ENCODE measurements around the gene HSP90B1. TPM values are rescaled to one million over a fixed set of nuclear protein-coding genes. Genes with fewer than 3 reads are reported as not detected.

Gene HSP90B1
- total RNA-seq, 1 experiment from 2014 or later, result 534 TPM

DNA sequence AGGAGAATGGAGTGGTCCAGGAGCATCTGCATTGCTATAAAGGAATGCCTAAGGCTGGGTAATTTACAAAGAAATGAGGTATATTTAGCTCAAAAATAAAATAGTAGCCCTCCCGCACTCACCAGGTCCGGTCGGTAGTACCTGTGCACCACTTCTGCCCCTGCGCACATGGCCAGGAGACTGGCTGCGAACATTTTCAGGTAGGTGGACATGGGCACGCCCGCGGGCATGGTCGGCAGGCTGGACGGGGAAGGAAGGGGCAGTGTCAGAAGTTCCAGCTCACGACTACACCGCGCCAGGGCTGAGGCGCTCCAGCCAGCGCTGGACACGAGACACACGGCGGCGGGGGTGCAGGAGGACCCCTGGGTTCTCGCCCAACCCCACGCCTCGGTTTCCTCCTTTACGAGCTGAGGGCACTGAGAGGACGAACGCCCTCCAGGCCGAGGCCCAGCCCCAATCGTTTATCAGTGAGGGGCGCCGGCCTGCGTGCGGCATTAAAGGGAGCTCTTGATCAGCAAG, 26.4 kb downstream of the HSP90B1 start:
- Histone ChIP-seq H3K4me3 (peak overlapping the region; percentile 97), H3K27me3 (ENCODE audit: insufficient read depth, low read depth) (no peaks in the 10 kb centered on the region), H3K9me3 (ENCODE audit: insufficient read depth, low read depth) (no peaks in the 10 kb centered on the region), H3K4me1 (replicated peaks; ENCODE audit: insufficient read depth) (peaks cover 22% of the 10 kb centered on the region), H3K27ac (peak overlapping the region; percentile 75), H2AFZ (peak overlapping the region; percentile 84), H4K20me1 (ENCODE audit: insufficient read depth) (0 out of 2 replicates have a peak, but pooled peaks cover 3% of the 10 kb centered on the region), H3K79me2 (ENCODE audit: low read depth) (peaks cover 34% of the 10 kb centered on the region), H3K4me2 (peak overlapping the region; percentile 86), H3K36me3 (ENCODE audit: low read depth) (peaks cover 20% of the 10 kb centered on the region; the same call in 1 of the 2 replicates), H3F3A (ENCODE audit: insufficient read depth, low read depth) (peaks cover 25% of the 10 kb centered on the region), H3K9me2 (ENCODE audit: insufficient read depth) (no peaks in the 10 kb centered on the region)
- DNase-seq, result peak; percentile 34 to 41
- CTCF ChIA-PET, result interaction anchor here (0.5 kb wide), 1 partner anchor 152 kb away, joined by 5 read pairs; no protein-coding TSS in a partner anchor
- TSS peak; percentile 31 for BruUV-seq (replicated peaks)
- intact Hi-C loops (cut with micrococcal nuclease; ENCODE audit: unreplicated experiment), result loop anchor here (1.0 kb wide), 2 partner anchors 9 to 26 kb away; partner anchors contain the start of genes HSP90B1 and TDG
- POLR2A ChIA-PET (ENCODE audit: unreplicated experiment), result interaction anchor here (0.6 to 1.0 kb wide), 3 partner anchors 9 to 1253 kb away, joined by 3 to 19 read pairs (median 4); partner anchors contain the start of genes NT5DC3 and TDG
- no peak for TF ChIP-seq EZH2 (IDR thresholded peaks at IDR 0.05; ENCODE audit: low read depth)
- TF ChIP-seq, protein P1, sequence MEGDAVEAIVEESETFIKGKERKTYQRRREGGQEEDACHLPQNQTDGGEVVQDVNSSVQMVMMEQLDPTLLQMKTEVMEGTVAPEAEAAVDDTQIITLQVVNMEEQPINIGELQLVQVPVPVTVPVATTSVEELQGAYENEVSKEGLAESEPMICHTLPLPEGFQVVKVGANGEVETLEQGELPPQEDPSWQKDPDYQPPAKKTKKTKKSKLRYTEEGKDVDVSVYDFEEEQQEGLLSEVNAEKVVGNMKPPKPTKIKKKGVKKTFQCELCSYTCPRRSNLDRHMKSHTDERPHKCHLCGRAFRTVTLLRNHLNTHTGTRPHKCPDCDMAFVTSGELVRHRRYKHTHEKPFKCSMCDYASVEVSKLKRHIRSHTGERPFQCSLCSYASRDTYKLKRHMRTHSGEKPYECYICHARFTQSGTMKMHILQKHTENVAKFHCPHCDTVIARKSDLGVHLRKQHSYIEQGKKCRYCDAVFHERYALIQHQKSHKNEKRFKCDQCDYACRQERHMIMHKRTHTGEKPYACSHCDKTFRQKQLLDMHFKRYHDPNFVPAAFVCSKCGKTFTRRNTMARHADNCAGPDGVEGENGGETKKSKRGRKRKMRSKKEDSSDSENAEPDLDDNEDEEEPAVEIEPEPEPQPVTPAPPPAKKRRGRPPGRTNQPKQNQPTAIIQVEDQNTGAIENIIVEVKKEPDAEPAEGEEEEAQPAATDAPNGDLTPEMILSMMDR (conservative IDR thresholded peaks at IDR 0.05), result no peak

DNA sequence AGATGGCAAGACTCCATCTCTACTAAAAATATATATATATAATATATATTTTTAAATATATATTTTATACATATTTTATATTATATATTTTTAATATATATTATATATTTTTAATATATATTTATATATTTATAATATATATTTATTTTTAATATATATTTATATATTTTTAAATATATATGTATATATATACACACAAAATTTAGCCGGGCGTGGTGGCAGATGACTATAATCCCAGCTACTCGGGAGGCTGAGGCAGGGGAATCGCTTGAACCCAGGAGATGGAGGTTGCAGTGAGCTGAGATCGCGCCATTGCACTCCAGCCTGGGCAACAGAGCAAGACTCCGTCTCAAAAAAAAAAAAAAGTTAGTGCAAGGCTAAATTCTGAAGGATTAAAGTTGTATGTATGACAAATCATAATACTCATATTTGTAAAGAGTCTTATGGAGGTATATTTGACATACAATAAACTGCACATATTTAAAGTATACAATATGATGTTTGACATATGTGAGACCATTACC, 27.7 kb downstream of the HSP90B1 start:
- peak overlapping the region; percentile 75; the same call in 1 of the 2 replicates for H3K27ac ChIP-seq
- no peak for DNase-seq
- no peaks in the 10 kb centered on the region for H3K27me3 ChIP-seq (ENCODE audit: insufficient read depth, low read depth)
- no peak overlapping the region; the same call in 1 of the 2 replicates for H2AFZ ChIP-seq
- no peaks in the 10 kb centered on the region for H3K9me3 ChIP-seq (ENCODE audit: insufficient read depth, low read depth)
- intact Hi-C loops (cut with micrococcal nuclease; ENCODE audit: unreplicated experiment), result loop anchor here (1.0 kb wide), 1 partner anchor 7 kb away; the partner anchor contains the start of gene TDG
- peak overlapping the region; percentile 86 for H3K4me2 ChIP-seq
- H3K79me2 ChIP-seq (ENCODE audit: low read depth), result peaks cover 34% of the 10 kb centered on the region
- no peaks in the 10 kb centered on the region for H3K9me2 ChIP-seq (ENCODE audit: insufficient read depth)
- POLR2A ChIA-PET (ENCODE audit: unreplicated experiment), result interaction anchor here (0.6 kb wide), 1 partner anchor 170 kb away, joined by 3 read pairs; no protein-coding TSS in a partner anchor
- peaks cover 22% of the 10 kb centered on the region for H3K4me1 ChIP-seq (replicated peaks; ENCODE audit: insufficient read depth)
- H3F3A ChIP-seq (ENCODE audit: insufficient read depth, low read depth), result peaks cover 12% of the 10 kb centered on the region
- TF ChIP-seq, protein P1 (conservative IDR thresholded peaks at IDR 0.05), result no peak
- TF ChIP-seq EZH2 (IDR thresholded peaks at IDR 0.05; ENCODE audit: low read depth), result no peak
- H3K36me3 ChIP-seq (ENCODE audit: low read depth), result 0 out of 2 replicates have a peak, but pooled peaks cover 10% of the 10 kb centered on the region
- peak overlapping the region; percentile 97; the same call in 1 of the 2 replicates for H3K4me3 ChIP-seq
- no peaks in the 10 kb centered on the region for H4K20me1 ChIP-seq (ENCODE audit: insufficient read depth)
- BruUV-seq (replicated peaks), result no TSS peak
- CTCF ChIA-PET, result no interaction called here

DNA sequence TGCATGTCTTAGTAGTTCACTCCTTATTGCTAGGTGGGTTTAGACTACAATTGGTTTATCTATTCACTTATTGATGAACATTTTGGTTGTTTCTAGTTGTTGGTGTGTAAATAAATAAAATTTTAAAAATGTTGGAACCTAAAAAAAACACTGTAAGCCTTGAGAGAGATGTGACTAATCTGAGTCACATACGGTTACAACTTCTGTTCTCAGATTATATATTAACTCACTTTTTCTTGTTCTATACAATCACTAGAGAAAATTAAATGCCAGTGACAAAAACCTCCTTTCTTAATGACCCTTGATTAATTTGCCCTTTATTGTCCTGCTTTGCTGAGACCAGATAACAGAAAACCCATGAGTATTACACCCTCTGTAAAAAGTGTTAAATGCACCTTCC, 28.4 kb downstream of the HSP90B1 start:
- H3K27me3 ChIP-seq (ENCODE audit: insufficient read depth, low read depth), result no peaks in the 10 kb centered on the region
- TF ChIP-seq, protein P1 (conservative IDR thresholded peaks at IDR 0.05), result no peak
- TF ChIP-seq EZH2 (IDR thresholded peaks at IDR 0.05; ENCODE audit: low read depth), result no peak
- peaks cover 22% of the 10 kb centered on the region for H3K4me1 ChIP-seq (replicated peaks; ENCODE audit: insufficient read depth)
- H3K79me2 ChIP-seq (ENCODE audit: low read depth), result peaks cover 33% of the 10 kb centered on the region
- ChIA-PET POLR2A (ENCODE audit: unreplicated experiment) (no interaction called here), CTCF (no interaction called here)
- peaks cover 12% of the 10 kb centered on the region for H3F3A ChIP-seq (ENCODE audit: insufficient read depth, low read depth)
- BruUV-seq (replicated peaks), result no TSS peak
- no peak for DNase-seq
- no peak overlapping the region for H3K27ac ChIP-seq
- H3K36me3 ChIP-seq (ENCODE audit: low read depth), result 0 out of 2 replicates have a peak, but pooled peaks cover 4% of the 10 kb centered on the region
- H3K4me3 ChIP-seq, result no peak overlapping the region
- intact Hi-C loops (cut with micrococcal nuclease; ENCODE audit: unreplicated experiment), result no loop called here
- no peaks in the 10 kb centered on the region for H4K20me1 ChIP-seq (ENCODE audit: insufficient read depth)
- no peaks in the 10 kb centered on the region for H3K9me2 ChIP-seq (ENCODE audit: insufficient read depth)
- no peak overlapping the region; the same call in 1 of the 2 replicates for H2AFZ ChIP-seq
- H3K4me2 ChIP-seq, result peak overlapping the region; percentile 48; the same call in 1 of the 2 replicates
- H3K9me3 ChIP-seq (ENCODE audit: insufficient read depth, low read depth), result no peaks in the 10 kb centered on the region
